GM12801 (cell line): ENCODE results near the gene DAZL.

Experiments used
- TF ChIP-seq, protein P1 (sequence below): IDR thresholded peaks from one replicate; pipeline ENCODE4 v1.5.1; 2011; ENCODE audit warnings: control low read depth; ENCODE audit not compliant: insufficient read length; ENCODE audit errors: extremely low read depth

The DAZL gene

DNA sequence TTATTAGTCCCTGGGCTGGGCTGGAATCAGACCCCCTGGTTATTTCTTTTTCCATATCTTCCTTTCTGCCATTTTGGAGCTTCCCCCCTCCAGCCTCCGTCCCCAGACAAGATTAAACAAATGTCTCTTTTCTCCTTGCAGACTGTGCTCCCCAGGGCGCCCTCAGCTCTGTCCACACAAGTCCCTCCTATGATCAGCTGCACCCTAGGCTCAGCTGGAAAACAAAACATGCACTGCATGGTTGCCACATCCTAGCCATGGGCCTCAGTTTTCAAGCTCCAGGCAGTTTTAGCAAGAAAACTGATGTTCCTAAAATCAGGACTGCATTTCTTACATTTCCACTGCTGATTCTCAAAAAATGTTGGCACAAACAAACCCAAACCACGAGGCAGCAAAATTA is 68.2 kb downstream of the DAZL start:
- TF ChIP-seq, protein P1, sequence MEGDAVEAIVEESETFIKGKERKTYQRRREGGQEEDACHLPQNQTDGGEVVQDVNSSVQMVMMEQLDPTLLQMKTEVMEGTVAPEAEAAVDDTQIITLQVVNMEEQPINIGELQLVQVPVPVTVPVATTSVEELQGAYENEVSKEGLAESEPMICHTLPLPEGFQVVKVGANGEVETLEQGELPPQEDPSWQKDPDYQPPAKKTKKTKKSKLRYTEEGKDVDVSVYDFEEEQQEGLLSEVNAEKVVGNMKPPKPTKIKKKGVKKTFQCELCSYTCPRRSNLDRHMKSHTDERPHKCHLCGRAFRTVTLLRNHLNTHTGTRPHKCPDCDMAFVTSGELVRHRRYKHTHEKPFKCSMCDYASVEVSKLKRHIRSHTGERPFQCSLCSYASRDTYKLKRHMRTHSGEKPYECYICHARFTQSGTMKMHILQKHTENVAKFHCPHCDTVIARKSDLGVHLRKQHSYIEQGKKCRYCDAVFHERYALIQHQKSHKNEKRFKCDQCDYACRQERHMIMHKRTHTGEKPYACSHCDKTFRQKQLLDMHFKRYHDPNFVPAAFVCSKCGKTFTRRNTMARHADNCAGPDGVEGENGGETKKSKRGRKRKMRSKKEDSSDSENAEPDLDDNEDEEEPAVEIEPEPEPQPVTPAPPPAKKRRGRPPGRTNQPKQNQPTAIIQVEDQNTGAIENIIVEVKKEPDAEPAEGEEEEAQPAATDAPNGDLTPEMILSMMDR = no peak
